ENCODE results near the gene TNKS2.
"Not testable (repeated sequence)": the region's sequence is repeated elsewhere in the genome, so short reads cannot be mapped to it uniquely, and the experiment has no call there.

Gene TNKS2

DNA sequence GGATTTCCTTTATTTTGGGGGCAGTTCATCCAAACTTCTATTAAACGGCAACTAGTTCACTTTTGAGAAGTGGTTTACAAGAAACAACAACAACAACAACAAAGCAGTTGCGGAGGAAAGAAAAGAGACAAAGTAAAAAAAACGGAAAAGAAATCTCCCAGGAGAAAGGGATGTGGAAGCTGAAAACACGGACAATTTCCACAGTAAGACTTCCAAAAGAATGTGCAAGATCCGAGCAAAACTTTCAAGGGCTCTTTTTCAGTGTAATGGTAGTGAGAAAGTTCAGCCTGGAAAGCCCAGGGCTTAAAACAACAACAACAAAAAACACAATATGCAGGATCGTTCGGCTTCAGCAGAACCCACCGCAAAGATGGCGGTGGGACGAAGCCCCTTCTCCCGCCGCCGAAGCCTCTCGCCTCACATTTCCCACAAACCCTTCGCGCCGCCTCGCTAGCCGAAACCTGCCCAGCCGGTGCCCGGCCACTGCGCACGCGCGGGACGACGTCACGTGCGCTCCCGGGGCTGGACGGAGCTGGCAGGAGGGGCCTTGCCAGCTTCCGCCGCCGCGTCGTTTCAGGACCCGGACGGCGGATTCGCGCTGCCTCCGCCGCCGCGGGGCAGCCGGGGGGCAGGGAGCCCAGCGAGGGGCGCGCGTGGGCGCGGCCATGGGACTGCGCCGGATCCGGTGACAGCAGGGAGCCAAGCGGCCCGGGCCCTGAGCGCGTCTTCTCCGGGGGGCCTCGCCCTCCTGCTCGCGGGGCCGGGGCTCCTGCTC lies at the start of gene TNKS2:
TSS of gene TNKS2 (plus strand) at position 553 of the 775 bp plus-strand sequence. CDS start 265 bp downstream, outside the sequence.
- peak; percentile 85 to 98 (median 89) for DNase-seq
- intact Hi-C loops (cut with DNase I): loop anchor here (5.0 to 10.0 kb wide), 2 partner anchors 166 to 777 kb away; partner anchors contain the start of genes IDE and PPP1R3C

DNA sequence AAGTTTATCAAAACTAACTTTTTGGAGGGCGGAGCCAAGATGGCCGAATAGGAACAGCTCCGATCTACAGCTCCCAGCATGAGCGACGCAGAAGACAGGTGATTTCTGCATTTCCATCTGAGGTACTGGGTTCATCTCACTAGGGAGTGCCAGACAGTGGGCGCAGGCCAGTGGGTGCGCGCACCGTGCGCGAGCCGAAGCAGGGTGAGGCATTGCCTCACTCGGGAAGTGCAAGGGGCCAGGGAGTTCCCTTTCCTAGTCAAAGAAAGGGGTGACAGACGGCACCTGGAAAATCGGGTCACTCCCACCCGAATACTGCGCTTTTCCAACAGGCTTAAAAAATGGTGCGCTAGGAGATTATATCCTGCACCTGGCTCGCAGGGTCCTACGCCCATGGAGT lies 48.6 kb upstream of the TNKS2 start:
- intact Hi-C loops (cut with DNase I); DNase-seq: not testable (repeated sequence)

DNA sequence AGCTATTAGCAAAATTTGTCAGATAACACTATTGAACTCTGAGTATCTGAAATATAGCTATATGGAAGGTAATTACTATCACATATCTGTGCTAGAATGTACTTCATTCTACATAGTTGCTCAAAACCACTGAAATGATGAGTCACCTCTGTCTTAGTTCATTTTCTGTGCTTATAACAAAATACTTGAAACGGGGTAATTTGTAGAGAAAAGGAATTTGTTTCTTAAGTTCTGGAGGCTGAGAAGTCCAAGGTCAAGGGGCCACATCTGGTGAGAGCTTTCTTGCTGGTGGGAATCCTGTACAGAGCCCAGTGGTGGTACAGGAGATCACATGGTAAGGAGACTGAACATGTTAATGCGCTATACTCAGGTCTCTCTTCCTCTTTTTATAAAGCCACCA lies 41.9 kb upstream of the TNKS2 start:
- no peak for DNase-seq
- intact Hi-C loops (cut with DNase I): no loop called here

DNA sequence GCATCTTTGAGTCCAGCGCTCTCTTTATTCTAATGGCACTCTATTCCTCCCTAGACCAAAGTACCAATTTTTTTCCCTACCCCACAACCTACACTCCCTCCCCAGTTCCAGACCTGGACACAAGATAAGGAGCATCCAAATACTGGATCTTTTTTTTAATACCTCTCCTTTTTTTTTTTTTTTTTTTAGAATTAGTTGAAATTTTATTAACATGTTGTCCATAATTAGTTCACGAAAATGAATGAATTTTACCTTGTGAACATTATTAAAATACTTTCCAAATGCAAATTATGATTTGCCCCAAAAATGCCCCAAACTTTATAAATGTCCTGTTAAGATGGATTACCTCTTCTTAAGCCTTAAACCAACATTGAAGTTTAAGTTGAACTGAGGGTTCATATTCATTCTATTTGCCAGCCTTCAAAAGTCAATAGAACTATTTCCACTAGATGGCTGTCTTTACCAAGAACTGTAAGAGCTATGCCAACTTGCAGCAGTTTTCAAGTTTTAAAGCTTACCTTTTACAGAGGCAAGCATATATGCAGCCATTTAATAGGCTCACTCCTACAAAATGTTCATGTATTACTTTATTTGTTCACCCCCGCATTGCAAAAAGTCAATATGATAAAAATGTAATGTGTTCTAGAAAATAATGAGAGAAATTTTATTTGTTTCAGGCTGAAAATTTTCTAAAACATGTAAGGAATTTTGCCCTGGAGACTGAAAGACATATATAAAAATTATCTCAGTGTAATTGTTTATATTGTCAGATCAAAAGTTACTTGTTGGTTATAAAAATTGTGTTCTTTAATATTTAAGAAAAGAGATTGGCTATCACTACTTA lies 39.7 kb upstream of the TNKS2 start:
- no peak for DNase-seq
- intact Hi-C loops (cut with DNase I): loop anchor here (2.0 kb wide), 1 partner anchor 154 kb away; no protein-coding TSS in a partner anchor

DNA sequence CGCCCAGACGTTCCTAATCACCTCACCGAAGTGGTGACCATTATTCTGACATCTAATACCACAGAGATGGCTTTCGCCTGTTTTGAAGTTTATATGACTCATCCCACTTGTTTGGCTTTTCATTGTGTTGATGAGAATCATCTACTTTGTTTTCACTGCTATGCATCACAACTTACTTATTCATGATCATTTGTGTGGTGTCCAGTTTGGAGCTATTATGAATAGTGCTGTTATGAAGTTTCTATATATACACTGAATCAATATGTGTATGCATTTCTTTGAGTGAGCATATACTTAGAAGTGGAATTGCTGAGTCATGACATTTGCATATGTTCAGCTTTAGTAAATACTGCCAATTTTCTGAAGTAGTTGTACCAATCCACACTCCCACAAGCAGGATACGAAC lies 38.6 kb upstream of the TNKS2 start:
- DNase-seq: no peak
- intact Hi-C loops (cut with DNase I): loop anchor here (2.0 kb wide), 1 partner anchor 153 kb away; no protein-coding TSS in a partner anchor

DNA sequence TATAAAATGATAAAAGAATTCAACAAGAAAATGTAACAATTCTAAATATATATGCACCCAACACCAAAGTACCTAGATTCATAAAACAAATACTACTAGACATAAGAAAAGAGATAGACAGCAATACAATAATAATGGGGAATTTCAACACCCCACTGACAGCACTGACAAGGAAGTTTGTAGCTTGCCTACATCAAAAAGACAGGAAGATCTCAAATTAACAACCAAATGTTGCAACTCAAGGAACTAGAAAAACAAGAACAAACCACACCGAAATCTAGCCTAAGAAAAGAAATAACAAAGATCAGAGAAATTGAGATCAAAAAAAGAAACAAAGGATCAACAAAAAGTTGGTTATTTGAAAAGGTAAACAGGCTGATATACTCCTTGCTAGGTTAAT lies 36.5 kb upstream of the TNKS2 start:
- no peak for DNase-seq
- intact Hi-C loops (cut with DNase I): no loop called here

DNA sequence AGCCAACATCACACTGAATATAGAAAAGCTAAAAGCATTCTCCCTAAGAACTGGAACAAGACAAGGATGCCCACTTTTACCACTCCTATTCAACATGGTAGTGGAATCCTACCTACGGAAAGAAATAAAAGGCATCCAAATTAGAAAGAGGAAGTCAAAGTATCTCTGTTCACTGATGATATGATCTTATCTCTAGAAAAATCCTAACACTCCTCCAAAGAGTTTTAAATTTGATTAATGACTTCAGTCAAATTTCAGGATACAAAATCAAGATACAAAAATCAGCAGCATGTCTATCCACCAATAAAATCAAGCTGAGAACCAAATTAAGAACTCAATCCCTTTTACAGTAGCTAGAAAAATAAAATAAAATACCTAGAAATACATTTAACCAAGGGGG lies 35.3 kb upstream of the TNKS2 start:
- intact Hi-C loops (cut with DNase I): no loop called here

DNA sequence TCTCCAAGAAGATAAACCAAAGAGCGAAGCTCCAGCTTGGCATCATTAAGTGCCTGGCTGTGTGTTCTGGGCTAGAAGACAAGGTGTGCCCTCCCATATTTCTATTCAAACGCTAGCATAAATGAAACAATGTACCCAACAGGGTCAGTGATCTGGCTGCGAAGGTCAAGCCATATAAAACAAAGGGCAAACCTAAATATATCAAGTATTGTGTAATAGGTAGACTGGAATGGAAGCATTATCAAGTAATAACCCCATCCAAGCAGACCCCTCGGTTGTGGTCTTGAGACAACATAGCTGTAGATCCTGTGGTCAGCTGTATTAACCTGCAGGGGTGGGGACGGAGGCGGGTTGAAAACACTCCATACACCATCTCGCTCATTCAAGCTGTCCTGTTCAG lies 31.6 kb upstream of the TNKS2 start:
- no peak for DNase-seq
- intact Hi-C loops (cut with DNase I): no loop called here

More for the DNA sequence above, 35.3 kb upstream of the TNKS2 start:
- no peak for DNase-seq

DNA sequence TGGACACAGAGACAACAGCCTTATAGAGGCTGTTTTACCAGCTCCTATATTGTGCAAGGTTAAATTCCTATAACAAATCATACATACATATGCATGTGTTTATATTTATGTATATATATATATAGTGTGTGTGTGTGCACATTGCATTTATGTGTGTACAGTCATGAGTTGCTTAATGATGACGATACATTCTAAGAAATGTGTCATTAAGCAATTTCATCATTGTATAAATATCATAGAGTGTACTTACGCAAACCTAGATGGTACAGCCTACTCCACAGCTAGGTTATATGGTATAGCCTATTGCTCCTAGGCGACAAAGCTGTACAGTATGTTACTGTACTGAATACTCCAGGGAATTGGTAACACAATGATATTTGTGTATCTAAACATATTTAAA lies 30.1 kb upstream of the TNKS2 start:
- no peak for DNase-seq
- intact Hi-C loops (cut with DNase I): no loop called here

DNA sequence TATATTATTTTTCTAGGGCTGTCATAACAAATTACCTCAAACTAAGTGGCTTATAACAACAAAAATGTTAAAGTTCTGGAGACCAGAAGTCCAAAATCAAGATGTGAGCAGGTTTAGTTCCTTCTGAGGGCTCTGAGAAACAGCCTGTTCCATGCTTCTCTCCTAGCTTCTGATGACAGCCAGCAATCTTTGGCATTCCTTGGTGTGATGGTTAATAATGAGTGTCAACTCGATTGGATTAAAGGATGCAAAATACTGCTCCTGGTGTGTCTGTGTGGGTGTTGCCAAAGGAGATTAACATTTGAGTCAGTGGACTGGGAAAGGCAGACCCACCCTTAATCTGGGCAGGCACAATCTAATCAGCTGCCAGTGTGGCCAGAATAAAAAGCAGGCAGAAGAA lies 26.3 kb upstream of the TNKS2 start:
- intact Hi-C loops (cut with DNase I): no loop called here
- DNase-seq: no peak

DNA sequence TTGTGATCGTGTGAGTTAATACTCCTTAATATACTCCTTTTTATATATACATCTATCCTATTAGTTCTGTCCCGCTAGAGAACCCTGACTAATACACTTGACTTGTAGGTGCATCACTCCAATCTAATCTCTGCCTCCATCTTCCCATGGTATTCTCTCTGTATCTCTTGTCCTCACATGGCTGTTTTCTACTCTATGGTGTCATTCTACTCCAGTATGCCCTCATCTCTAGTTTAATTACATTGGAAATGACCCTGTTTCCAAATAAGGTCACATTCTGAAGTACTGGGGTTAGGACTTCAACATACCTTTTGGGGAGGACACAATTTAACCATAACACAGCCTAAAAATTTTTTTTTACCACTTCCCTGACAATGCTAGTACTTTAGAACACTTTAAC lies 25.8 kb upstream of the TNKS2 start:
- no peak for DNase-seq
- intact Hi-C loops (cut with DNase I): no loop called here

DNA sequence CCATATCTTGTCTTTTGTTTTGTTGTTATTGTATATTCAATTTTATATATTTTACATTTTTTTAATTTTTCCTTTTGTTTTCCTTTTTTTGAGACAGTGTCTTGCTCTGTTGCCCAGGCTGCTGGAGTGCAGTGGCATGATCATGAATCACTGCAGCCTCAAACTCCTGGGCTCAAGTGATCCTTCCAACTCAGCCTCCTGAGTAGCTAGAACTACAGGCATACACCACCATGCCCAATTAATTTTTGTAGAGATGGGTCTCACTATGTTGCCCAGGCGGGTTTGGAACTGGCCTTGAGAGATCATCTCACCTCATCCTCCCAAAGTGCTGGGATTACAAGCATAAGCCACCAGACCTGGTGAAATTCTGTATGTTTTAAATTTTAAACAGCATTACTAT lies 25.4 kb upstream of the TNKS2 start:
- DNase-seq: no peak

DNA sequence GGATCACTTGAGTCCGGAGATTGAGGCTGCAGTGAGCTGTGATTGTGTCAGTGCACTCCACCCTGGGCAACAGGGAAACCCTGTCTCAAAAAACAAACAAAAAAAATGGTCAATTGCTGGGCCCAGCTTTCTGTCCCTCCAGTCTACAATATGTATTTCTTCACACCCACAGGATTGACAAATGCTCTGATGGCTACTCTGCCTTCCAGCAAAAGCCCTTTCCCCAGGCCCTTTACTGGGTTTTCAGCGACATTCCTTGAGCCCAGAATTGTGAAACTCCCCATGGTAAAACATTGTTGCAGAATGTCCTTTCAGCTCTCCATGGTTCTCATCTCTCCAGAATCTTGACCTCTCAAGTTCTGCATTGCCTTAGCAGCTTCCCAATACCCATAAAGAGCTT lies 23.7 kb upstream of the TNKS2 start:
- no peak for DNase-seq
- intact Hi-C loops (cut with DNase I): no loop called here

More for the DNA sequence above, 25.4 kb upstream of the TNKS2 start:
- intact Hi-C loops (cut with DNase I): no loop called here

DNA sequence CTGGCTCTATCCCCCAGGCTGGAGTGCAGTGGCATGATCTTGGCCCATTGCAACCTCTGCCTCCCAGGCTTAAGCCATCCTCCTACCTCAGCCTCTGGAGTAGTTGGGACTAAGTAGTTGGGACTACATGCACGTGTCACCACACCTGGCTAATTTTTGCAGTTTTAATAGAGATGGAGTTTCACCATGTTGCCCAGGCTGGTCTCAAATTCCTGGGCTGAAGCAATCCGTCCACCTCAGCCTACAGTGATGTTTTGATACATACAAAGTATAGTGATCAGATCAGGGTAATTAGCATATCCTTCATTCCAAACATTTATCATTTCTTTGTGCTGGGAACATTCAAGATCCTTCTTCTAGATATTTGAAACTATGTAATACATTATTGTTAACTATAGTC lies 22.5 kb upstream of the TNKS2 start:
- DNase-seq: no peak
- intact Hi-C loops (cut with DNase I): no loop called here

DNA sequence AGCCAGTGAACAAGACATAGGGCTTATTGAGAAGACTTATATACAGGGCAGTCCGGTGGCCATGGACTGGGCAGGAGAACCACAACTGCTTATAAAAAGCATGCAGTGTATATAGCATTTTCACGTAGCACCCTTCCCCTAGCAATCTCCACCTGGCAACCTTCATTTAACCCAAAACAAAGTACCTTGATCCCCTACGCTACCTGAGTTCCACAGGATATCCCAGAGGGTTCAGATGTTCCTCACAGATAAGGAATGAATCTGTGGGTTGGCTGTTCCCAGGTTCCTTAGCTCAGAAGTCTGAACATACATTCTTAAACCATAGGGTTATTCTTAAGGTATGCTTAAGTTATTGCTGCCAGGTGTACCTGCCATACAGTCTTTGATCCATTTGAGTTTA lies 22.0 kb upstream of the TNKS2 start:
- intact Hi-C loops (cut with DNase I): no loop called here
- DNase-seq: no peak

DNA sequence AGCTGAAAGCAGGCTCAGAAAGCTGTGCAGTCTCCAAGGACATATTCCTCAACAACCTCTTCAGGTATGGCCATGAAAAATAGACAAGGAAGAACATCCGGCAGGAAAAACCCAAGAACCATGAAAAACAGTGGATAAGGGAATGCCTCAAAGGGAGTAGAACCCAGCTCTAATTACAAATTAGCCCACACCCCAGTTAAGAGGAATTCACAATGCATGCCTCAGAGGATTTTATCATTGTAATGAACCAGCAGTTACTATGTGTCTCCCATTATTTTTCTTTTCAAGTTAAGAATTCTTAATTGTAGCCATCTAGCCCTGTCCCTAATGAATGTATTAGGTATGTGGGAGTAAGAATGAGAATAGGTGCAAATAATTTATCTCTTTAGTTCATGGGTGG lies 19.7 kb upstream of the TNKS2 start:
- intact Hi-C loops (cut with DNase I): no loop called here
- no peak for DNase-seq

DNA sequence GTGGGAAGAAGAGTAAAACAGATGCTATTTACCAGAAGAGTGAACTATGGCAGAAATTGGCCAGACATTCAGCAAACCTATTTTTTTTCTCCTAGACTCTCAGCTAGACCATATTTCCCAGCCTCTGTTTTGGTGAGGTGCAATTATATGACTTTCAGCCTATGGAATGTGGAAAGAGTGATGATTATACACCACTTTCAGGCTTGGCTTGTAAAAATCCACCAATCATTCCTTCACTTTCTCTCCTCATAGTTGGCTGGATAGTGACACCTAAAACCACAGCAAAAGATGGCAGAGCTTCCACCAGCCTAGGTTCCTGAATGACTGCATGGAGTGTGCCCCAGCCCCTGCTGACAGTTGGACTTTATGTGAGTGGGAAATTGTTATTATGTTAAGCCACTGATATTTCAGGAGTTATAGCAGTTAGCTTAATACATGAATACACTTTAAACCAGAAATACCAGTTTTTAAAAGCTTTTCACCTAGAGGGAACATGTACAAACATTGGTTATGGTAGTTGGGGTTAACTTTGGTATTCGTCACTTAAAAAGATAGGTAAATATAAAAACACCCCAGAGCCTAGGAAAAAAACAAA lies 19.1 kb upstream of the TNKS2 start:
- intact Hi-C loops (cut with DNase I): no loop called here
- DNase-seq: no peak

DNA sequence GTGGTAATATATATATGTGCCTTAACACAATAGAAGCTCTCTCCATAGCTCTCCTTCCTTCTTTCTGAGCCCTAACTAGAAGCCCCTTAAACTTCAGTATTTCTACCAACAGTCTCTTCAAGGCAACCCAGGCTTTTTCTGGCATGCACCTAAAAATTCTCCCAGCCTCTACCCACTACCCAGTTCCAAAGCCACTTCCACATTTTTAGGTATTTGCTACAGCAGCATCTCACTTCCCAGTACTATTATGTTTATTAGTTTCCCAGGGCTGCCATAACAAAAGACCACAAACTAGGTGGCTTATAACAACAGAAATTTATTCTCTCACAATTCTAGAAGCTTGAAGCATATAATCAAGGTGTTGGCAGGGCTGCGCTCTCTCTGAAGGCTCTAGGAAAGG lies 15.7 kb upstream of the TNKS2 start:
- no peak for DNase-seq
- intact Hi-C loops (cut with DNase I): no loop called here

DNA sequence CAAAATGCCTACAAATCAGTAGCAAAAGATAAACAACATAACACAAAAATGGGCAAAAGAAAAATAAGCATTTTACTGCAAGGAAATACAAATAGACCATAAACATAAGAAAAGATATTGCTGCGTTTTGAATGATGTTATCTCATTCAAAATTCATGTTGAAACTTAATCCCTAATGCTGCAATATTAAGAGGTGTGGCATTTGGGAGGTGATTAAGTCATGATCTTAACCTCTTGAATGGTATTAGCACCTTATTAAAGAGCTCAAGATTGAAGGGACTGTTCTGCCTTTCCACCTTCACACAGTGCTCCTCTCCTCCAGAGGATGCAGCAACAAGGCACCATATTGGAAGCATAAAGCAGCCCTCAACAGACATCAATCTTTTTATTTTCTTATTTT lies 12.4 kb upstream of the TNKS2 start:
- intact Hi-C loops (cut with DNase I): no loop called here
- DNase-seq: no peak

DNA sequence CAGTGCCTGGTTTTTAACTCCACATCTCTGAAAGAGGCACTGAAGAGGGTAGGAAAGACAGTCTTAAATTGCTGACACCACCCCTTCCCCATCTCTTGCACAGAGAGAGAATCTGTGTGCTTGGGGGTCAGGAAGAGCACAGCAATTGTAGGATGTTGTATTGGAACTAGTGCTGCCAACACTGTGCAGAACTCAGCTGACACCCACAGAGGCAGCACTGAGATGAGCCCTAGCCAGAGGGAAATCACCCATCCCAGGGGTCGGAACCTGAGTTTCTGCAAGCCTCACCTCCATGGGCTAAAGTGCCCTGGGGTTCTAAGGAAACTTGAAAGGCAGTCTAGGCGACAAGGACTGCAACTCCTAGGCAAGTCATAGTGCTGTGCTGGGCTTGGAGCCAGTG lies 11.0 kb upstream of the TNKS2 start:
- intact Hi-C loops (cut with DNase I): no loop called here
- no peak for DNase-seq

DNA sequence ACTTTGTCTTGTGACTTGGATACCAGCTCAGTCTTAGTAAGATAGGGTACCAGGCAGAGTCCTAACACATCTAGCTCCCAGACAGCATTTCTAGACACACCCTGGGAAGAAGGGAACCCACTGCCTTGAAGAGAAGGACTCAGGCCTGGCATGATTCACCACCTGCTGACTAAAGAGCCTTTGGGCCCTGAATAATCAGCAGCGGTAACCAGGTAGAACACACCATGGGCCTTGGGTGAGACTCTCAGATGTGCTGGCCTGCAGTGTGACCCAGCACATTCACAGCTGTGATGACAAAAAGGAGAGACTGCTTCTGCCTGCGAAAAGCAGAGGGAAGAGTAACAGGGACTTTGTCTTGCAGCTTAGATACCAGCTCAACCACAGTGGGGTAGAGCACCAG lies 10.4 kb upstream of the TNKS2 start:
- DNase-seq: no peak
- intact Hi-C loops (cut with DNase I): no loop called here
